Left lung (tissue), 10 donors: ENCODE data around the gene MARCHF3. TPM values are rescaled to one million over a fixed set of nuclear protein-coding genes. Genes with fewer than 3 reads are reported as not detected.

Experiments used
- ATAC-seq: fragments of 200-7000 bp; cut with Tn5 transposase; one replicate; pipeline ENCODE4 v1.9.1; 2020; ENCODE audit warnings: moderate library complexity
- DNase-seq, 4 donors: peaks; one replicate each; pipeline ENCODE4 v3.0.0-alpha.2; 2013 to 2020
- H3K27ac ChIP-seq, 2 donors: fragments of 200-600 bp; sonication (generic) in 1 of 2; one replicate each; pipeline versions ENCODE4 v1.5.0 to v1.8.0; 2020 to 2021
- H3K27me3 ChIP-seq, 2 donors: fragments of 200-600 bp; sonication (generic) in 1 of 2; one replicate each; pipeline versions ENCODE4 v1.5.0 to v1.8.0; 2020 to 2021
- H3K36me3 ChIP-seq, 2 donors: fragments of 200-600 bp; sonication (generic) in 1 of 2; one replicate each; pipeline versions ENCODE4 v1.5.0 to v1.8.0; 2020 to 2021
- H3K4me1 ChIP-seq, 2 donors: fragments of 200-600 bp; one replicate each; pipeline ENCODE4 v1.8.0; 2021
- H3K4me3 ChIP-seq, 2 donors: fragments of 200-600 bp; sonication (generic) in 1 of 2; one replicate each; pipeline versions ENCODE4 v1.5.0 to v1.8.0; 2020 to 2021; ENCODE audit warnings: mild to moderate bottlenecking in 1 of 2
- H3K9me3 ChIP-seq, 2 donors: fragments of 200-600 bp; sonication (generic) in 1 of 2; one replicate each; pipeline versions ENCODE4 v1.5.0 to v1.8.0; 2020 to 2021
- intact Hi-C, 2 donors: fragments of 100-400 bp; cut with DNase I; formaldehyde crosslinking; loops; one replicate each; pipeline versions ENCODE4 v1.11.2 to v1.14.2; 2022
- polyA plus RNA-seq, 6 donors: library from polyadenylated mRNA; unstranded; fragments of 120-200 nt; gene quantifications; one replicate each; pipeline ENCODE4 v1.2.1, GENCODE V29; 2013; ENCODE audit not compliant: insufficient read length in 6 of 6
- total RNA-seq, 2 donors: library from RNA; stranded (reverse); fragmentation: NEBNext Ultra II Directional; extraction: Animal tissue kit (Norgen Biotek cat#: 25700); gene quantifications; one replicate each; pipeline ENCODE4 v1.2.1, GENCODE V29; 2021
- TF ChIP-seq, protein P1 (sequence below), 2 donors: fragments of 200-600 bp; sonication (generic) in 1 of 2; IDR thresholded peaks; one replicate each; pipeline versions ENCODE4 v1.5.0 to v1.8.0; 2021; ENCODE audit warnings: antibody characterized with exemption in 2 of 2
- donor health status: DM: no; HTN: yes; CAD: no.
- donor health status: DM: no; HTN: no; CAD: no.

Gene MARCHF3
- total and polyA plus RNA-seq, 8 donors = 3.4 to 8.7 (median 5.5) TPM

DNA sequence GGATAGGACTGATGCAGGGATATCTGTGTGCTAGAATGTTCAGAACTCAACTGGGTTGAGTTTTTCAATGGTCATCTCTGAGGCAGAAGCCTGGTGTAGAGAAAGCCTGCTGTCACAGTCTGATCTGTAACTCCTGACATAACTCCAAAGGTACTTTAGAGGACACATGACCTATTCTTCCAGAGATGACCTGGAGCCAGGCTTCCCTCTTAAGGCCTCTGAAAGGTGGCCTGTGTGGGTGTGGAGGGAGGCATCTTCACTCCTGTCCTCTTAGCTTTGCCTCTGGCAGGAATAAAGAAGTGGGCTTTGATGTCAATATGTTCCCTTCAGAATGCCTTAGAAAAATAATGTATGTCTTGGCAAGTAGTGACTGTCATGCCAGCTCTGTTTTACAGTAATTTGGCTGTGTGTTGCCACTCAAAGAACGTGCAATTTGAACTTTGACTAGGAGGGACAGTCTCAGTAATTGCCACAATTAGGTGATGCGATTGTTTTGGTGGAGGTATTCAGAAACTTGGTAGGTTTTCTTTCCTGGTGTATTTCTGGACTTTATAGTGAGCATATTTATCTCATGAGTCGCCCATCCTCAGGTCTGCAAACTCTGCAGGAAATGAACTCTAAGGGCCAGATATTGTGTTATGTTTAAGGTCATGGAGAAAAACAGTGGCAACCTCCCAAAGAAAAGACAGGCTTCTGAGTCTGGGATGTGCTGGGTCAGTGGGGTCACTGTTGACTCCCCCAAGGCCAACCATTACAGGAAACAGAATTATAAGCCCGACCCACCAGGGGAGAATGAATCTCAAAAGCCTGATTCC, 46.2 kb upstream of the MARCHF3 start:
- H3K4me1 ChIP-seq = peaks cover 0 to 10% of the 10 kb centered on the region in 2 donors
- intact Hi-C loops = no loop called here
- no peaks in the 10 kb centered on the region for H3K36me3 ChIP-seq
- TF ChIP-seq, protein P1, sequence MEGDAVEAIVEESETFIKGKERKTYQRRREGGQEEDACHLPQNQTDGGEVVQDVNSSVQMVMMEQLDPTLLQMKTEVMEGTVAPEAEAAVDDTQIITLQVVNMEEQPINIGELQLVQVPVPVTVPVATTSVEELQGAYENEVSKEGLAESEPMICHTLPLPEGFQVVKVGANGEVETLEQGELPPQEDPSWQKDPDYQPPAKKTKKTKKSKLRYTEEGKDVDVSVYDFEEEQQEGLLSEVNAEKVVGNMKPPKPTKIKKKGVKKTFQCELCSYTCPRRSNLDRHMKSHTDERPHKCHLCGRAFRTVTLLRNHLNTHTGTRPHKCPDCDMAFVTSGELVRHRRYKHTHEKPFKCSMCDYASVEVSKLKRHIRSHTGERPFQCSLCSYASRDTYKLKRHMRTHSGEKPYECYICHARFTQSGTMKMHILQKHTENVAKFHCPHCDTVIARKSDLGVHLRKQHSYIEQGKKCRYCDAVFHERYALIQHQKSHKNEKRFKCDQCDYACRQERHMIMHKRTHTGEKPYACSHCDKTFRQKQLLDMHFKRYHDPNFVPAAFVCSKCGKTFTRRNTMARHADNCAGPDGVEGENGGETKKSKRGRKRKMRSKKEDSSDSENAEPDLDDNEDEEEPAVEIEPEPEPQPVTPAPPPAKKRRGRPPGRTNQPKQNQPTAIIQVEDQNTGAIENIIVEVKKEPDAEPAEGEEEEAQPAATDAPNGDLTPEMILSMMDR (IDR thresholded peaks at IDR 0.05) = no peak
- DNase-seq (no peak), ATAC-seq (no peak)
- H3K9me3 ChIP-seq = no peaks in the 10 kb centered on the region
- H3K27ac ChIP-seq = no peak overlapping the region
- no peaks in the 10 kb centered on the region for H3K27me3 ChIP-seq
- H3K4me3 ChIP-seq = no peak overlapping the region

DNA sequence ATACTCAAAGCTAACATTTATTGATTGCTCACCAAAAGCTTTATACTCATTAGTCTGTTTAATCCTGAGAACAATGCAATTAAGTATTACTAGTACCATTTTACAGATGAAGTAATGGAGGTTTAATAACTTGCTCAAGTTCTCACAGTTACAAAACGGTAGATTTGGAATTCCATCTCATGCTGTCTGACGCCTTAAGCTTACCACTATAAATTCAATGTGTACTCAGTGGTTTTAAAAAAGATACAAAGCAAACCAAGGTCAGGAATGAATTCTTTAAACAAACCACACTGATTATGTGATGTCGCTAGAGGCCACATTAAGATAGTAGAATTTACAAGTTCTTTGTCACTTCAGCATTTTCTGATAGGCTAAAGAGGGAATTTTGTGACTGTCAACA, 44.1 kb upstream of the MARCHF3 start:
- Histone ChIP-seq H3K9me3 (no peaks in the 10 kb centered on the region), H3K36me3 (no peaks in the 10 kb centered on the region), H3K4me1 (peaks cover 0 to 10% of the 10 kb centered on the region in 2 donors), H3K4me3 (no peak overlapping the region), H3K27me3 (no peaks in the 10 kb centered on the region), H3K27ac (no peak overlapping the region)
- intact Hi-C loops = no loop called here
- TF ChIP-seq, protein P1 (IDR thresholded peaks at IDR 0.05) = no peak
- no peak for DNase-seq
- ATAC-seq = no peak

DNA sequence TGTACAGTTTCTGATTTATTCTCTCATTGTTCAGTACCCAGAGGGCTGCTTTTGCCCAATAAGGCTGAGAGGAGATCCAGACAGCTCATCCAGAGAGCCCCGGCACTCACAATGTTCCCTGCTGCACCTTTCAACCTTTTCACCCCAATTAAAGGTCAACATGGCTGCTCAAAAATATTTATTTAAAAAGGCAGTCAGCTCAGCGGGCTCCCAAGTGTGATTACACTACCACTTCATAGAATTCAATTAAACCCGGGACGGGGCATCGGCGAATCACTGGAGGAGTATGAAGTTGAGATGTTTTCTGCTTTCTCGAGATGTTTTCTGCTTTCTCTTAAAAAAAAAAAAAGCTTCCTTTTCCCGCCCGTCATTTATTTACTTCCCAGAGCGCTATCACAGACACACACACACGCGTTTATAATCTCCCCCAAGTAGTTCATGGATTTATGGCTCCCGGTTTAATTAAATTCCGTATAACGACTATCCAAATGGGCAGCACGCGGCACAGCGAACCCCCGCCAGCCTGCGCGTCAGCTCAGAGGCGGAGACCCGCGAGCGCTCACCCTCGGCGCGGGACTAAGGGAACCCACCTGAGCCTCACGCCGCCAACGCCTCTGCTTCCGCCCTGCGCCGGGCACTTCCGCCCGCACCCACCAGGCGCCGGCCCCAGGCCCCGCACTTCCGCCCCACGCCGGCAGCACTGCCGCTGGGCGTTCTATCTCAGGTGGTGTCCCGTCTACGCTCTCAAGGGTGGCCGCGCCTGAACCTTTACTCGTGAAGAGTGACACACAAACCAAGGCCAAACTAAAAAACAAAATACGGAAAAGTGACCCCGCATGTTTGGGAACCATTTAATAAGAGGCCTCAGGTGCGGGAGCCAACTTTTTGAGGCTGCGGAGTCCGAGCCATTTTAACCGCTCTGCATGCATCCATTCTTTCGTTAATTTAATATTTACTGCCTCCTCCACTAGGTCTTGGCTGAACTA, 42.8 kb upstream of the MARCHF3 start, which contains the start of gene C5orf63:
Gene C5orf63, minus strand, starts transcription at position 642 of the 986 bp plus-strand sequence. CDS start 14,507 bp downstream, outside the sequence.
- H3K9me3 ChIP-seq = no peaks in the 10 kb centered on the region
- no peaks in the 10 kb centered on the region for H3K27me3 ChIP-seq
- ATAC-seq (peak; percentile 97), DNase-seq (peak; percentile 37 to 93 (median 66))
- H3K4me1 ChIP-seq = peaks cover 0 to 10% of the 10 kb centered on the region in 2 donors
- no peaks in the 10 kb centered on the region for H3K36me3 ChIP-seq
- peak within 1 kb of the TSS; percentile 54 to 55 for H3K4me3 ChIP-seq
- intact Hi-C loops = no loop called here
- H3K27ac ChIP-seq = peak within 1 kb of the TSS in 1 of 2 donors; percentile 57
- TF ChIP-seq, protein P1 (IDR thresholded peaks at IDR 0.05) = peak; percentile 8 to 45

DNA sequence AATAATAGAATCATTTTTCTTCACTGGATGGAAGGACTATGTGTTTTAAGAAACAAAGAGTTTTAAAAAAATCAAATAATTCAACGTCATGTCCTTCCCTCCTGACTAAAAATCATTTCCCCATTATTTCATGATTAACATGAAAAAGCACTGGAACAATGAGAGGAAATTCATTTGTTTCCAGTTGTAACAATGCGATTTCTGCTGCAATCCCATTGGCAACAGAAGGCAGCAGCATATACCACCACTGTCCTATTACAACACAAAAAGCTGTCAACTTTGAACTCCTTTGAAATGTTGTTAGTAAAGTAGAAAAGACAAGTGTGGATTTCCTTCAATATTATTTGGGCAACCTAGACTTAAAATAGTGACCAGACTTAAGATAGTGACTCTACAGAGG, 39.9 kb upstream of the MARCHF3 start:
- Histone ChIP-seq H3K9me3 (no peaks in the 10 kb centered on the region), H3K27me3 (no peaks in the 10 kb centered on the region), H3K27ac (no peak overlapping the region), H3K4me1 (peaks cover 0 to 10% of the 10 kb centered on the region in 2 donors), H3K36me3 (no peaks in the 10 kb centered on the region), H3K4me3 (no peak overlapping the region)
- DNase-seq (no peak), ATAC-seq (no peak)
- intact Hi-C loops = no loop called here
- TF ChIP-seq, protein P1 (IDR thresholded peaks at IDR 0.05) = no peak
